HG03565 (cell line): ENCODE measurements around the gene PPP3CA.
"Not testable (repeated sequence)": the region's sequence is repeated elsewhere in the genome, so short reads cannot be mapped to it uniquely, and the experiment has no call there.

Source experiments
- ATAC-seq: cut with Tn5 transposase; IDR thresholded peaks from one replicate; pipeline ENCODE4 v1.9.1; 2021; ENCODE audit warnings: mild to moderate bottlenecking, moderate library complexity; ENCODE audit not compliant: unreplicated experiment

The PPP3CA gene

DNA sequence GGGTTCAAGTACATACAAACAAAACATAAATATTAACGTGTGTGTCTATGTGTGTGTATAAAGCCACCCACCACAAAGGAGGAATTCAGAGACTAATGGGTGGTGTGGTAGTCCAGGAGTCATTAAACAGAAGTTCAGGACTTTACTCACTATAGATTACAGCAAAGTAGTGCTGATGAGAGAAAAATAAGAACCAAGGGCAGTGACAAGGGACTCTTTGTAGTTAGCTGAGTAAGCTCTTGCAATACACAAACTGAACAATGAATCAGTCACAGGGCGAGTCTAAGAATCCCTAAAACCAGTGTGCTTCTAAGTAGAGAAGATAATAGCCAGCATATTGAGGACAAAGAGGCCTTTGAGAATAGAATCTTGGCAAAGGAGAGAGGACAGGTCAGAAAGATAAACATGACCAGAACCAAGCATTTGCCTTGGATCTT is 232.4 kb downstream of the PPP3CA start:
- ATAC-seq = no peak

DNA sequence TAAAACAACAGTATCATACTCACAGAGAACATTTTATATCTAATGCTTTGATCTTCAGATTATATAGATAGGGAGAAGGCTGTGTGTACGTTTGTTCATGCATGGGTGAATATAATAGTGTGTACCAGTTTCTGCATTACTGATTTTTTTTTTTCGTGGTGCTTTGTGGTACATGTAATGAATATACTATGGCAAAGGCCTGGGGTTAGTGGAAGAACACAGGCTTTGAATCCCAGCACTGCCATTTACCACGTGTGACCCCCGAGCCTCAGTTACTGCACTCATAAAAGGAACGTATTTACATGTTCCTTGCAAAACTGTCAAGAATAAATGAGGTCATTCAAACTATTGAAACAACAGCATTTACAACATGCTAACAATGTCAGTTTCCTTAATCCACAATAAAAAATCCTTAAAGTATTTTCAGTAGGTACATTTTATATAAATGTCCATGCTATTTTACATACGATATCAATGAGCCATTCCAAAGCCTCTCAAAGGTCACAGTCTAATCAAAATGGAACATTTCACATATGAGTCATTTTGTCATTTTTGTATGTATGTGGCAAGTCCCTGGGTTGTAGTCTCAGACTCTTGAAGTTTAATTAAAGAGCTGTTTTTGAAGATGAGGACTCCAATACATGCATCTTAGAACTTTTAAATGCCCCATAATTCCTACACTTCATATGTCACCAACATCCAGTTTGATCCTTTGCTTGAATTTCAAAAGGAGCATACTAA is 242.8 kb downstream of the PPP3CA start:
- no peak for ATAC-seq

DNA sequence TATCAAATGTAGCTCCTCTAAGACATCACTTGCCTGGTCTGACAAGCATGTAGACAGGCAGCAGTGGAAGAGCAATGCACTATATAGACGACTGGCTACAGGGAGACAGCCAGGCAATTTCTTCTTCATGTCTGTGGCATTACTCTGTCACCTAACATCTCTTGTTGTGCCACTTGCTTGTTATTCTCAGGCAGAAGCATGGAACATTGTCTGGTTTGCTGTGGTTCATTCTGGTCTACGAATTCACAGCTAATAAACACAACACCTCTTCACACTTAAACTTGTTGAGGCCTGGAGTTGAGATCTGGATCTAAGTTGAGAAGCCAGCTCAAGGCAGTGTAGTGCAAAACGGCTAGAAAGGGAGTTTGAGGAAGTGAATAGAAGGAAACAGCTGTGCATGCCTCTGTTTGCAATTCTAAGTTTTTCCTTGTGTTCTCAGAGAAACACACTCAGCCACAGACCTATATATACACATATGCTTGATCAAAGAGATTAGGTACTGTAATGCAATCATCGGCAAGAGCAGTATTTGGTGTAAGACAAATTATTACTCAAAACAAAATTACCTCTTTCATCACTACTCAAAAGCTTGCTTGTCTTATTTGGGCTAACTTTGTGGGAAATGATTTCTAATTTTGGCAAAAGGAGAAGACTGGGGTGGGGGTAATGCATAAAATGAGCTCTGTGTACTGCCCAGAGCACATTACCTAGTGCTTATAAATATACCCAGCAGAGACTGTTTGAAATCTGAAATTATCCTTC is 243.8 kb downstream of the PPP3CA start:
- ATAC-seq = peak; percentile 81

DNA sequence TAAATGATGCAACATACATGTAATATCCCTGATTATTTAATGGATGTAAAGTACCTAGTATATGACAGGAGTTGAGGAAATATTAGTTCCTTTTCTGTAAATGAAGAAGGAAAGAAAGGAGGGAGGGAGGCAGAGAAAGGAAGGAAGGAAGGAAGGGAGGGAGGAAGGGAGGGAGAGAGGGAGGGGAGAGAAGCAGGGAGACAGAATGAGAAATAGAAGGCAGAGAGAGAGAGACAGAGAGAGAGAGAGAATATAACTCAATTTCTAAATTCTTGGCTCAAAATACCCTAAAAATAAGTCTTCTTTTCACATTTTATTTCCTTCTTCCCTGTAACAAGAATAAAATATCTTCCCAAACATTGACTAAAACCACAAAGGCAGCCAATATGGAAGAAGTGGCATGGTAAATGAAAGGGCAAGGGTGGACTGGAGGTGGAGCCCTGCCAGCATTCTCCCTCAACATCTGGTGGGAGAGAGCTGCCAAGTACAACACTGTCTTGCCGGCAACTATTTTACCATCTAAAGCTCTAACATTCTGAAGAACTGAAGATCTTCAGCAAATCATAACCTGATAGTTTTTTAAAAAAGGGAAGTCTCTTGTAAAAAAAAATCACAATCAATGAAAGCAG is 245.1 kb downstream of the PPP3CA start:
- no peak for ATAC-seq

DNA sequence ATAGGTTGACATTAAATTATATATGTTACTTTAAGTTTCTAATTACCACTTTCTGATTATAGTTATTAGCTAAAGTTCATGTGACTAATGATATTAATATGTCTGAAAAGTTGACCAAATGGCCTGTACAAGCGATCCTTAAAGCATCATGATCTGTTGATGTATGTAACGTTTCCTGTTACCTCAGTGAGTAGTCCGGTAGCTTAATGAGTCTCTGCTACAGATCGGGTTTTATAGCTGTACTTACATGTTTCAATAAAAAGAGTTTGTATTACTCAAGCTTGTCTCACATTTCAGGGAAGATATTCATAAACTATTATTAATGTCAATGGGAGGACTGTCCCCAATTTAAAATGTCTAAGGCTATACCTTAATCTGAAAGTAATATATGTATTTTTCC is 246.3 kb downstream of the PPP3CA start:
- ATAC-seq = no peak

DNA sequence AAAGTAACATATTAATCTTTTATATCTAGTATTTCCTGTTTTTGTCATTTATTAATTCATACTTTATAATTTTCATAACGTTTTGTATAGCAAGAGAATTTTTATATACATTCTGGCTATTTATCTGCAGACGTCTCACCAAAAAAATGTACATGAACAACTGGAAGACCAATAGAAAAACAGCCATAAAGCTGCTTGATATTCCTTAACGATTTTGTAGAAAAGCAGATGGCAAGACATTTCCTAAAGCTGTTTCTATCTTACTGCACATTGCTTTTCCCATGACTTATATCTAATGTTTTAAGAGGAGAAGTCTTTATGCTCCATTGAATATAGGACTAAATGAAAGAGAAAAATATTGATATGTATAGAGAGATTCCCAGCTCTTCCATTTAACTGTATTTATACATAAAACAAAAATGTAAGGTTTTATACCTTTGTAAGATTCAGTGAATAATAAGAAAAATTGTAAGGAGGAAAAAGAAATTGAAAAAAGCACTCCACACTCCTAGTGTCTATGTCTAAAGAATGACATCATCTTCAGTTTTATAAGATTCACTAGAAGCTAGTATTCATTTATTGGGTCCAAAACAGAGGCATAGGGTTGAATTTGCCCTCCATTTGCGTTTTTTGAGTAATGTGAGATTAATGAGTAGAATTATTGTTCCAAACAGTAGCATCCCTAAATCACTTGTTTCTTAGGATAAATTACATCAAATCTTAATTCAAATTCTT is 248.5 kb downstream of the PPP3CA start:
- no peak for ATAC-seq

DNA sequence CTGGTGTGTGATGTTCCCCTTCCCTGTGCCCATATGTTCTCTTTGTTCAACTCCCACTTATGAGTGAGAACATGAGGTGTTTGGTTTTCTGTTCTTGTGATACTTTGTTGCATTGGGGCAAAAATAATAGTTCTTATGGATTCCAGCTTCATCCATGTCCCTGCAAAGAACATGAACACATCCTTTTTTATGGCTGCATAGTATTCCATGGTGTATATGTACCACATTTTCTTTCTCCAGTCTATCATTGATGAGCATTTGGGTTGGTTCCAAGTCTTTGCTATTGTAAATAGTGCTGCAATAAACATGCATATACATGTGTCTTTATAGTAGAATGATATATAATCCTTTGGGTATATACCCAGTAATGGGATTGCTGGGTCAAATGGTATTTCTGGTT is 254.7 kb downstream of the PPP3CA start:
- ATAC-seq = not testable (repeated sequence)

DNA sequence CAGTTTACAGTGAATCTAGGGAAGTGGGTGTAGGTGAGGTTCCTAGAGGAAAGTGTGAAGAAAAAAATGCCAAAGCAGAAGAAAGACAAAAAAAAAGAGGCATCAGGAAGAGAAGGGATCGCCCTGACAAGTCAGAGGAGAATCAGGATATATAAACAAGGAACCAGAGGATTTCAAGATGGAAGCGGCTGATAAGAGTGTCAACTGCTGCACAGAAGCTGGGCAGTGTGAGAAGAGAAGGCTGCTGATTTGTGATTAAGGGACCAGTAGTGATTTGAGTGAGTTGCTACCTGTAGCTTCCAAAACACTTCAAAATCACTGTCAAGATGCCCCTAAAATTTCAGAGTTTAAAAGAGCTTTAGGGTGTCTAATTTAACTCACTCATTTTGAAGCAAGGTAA is 258.2 kb downstream of the PPP3CA start:
- ATAC-seq = no peak

DNA sequence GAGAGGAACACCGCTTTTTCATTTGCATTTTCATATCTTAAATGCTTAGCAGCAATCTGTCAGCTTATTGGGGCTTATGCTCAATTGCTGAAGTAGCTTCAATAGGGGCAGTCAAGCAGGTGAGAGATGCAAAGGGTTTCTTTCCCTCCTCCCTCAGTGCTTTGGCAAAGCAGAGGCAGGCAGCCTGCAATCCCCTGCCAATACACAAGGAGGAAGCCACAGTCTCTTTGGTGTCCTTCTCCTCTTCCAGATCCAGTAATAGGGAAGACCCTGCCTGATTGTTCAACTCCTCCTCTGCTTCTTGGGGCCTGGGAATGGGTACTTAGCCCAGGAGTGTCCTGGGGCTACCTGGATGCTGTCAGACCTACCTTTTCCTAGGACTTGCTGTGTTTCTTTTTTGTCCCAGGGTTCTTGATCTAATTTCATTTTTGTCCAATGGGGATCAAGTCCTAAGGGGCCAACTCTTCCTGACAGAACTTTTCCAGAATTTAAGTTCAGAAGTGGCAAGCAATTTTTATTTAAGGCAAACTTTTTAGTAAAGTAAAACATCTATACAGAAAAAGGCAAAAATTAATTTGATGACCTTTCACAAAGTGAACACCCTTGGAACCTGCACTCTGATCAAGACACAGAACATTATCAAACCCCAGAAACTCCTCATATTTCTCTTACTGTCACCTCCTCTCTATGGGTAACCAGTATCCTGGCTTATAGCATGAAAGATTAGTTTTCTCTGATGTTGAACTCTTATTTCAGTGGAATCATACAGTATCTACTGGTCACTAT is 260.3 kb downstream of the PPP3CA start:
- no peak for ATAC-seq

DNA sequence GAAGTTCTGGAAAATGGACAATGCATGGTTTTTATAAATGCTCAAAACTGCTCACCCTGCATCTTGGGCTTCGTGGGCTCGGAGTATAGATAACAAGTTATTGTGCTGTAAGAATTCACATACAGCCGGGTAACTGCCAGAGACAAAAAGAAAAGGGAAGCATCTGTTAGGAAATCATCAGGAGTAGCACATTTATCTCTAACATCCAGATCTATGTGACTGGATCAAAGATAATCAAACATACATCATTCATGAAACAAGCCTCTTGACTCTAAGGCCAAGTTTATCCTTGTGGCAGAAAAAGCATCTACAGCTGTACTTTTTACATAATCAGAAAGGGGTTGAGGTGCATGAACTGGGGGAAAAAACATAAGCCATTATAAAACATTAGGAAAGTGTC is 264.2 kb downstream of the PPP3CA start:
- no peak for ATAC-seq

DNA sequence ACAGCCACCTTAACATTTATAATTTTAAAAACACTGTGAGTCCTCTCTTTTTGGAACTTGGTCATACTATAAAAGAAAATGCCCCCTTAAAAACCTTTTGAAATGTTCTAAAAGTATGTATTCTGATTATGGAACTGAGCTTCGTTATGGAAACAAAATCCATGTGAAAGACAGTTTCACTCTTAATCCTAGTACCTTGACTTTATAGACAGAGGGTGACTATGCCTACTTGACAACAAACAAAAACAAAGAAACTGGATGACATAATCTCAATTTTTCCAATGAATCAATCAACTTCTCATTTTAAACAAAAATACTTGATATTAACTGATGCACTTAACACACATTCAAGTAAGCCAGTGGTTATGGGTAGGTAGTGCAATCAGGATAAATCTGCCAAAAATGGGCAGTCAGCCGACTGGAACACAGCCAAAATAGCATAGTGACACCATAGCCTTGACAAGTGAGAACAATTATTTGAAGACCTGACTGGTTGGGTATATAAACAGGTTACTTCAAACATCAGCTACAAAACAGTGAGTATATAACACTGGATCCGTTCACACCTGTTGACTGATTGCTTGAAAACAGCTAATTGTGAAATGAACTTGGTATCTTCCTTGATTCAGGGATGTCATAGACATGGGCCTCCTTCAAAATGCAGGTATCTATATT is 265.5 kb downstream of the PPP3CA start:
- ATAC-seq = no peak

DNA sequence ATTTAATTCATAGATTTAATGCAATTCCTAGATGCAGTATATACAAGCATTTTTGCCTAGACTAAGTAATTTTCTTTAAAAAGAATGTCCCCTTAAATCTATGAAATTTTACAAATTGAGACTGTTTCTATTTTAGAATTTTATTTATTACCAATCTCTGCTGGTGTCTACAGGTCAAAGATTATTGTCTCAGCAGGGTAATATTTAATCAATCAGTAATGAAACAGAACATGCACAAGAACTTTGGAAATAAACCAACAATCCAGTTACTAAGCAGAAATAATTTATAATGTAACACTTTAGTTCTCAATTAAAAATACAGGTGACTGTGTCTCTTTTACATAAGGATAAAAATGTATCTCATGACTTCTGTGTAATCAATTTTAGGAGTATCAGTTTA is 266.2 kb downstream of the PPP3CA start:
- no peak for ATAC-seq

DNA sequence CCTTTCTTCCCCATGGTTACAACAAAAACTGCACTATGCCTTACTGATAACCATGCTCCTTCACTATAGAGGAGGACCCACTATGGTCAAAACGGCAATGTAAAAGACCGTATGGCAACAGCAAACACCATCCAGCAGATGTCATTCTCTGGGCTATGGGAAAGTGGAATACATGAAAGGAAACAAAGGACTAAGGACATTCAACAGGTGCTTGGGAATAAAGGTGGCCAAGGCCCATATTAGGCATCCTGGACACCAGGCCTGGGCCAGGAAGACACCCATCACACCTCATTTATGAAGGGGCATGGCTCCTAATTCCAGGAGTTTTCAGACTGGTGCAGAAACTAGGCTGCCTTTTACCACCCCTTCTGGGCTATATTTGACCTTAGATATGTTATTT is 268.4 kb downstream of the PPP3CA start:
- no peak for ATAC-seq

DNA sequence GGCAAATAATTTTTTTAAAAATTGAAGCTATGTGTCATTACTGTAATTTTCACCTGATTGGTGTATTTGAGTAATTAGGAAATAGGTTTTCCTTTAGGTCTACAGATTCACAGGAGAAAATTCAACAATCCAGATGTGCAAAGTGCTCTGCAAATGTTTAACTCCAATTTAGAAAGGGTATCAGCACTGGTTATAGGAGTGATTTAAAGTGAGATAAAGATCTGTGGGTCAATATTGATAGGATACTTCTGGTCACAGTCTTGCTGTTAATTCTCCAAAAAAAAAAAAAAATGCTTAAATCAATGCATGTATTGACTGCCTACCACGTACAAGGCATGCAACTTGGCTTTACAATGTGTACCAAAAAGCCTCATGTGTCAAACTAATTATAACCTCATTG is 271.3 kb downstream of the PPP3CA start:
- ATAC-seq = no peak

DNA sequence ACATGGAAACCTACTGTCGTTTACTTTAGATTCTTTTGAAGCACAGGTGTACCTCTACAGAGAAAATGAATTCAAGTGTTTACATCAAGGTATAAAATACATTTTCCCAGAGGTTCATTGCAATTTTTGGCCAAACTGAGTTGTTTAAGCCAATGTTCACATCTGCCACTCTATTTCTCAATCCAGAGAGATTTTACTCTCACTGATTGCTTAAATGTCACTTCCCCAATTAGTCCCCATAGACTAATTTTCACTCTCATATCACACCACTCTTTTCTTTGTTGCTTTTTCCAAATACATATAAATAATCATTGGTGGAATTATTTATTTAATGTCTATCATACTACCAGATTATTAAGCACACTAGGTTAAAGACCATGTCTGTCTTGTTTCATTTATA is 271.8 kb downstream of the PPP3CA start:
- ATAC-seq = no peak

DNA sequence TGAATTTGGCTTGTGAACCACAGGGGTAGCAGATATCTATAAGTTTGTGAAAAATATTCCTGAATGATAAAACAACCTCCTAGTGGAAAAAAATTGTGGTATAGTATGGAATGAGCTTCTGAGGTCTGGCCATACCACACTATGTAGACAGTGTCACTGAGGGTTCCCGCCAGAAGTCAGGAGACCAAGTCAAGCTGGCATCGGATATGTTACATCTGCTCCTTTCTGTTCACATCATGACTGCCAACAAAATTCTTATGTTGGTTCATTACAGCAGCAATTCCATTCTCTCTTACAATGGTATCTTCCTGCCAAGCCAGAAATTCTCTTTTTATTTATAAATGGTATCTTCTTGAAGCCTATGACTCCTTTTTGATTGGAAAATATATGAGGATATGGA is 273.0 kb downstream of the PPP3CA start:
- no peak for ATAC-seq

DNA sequence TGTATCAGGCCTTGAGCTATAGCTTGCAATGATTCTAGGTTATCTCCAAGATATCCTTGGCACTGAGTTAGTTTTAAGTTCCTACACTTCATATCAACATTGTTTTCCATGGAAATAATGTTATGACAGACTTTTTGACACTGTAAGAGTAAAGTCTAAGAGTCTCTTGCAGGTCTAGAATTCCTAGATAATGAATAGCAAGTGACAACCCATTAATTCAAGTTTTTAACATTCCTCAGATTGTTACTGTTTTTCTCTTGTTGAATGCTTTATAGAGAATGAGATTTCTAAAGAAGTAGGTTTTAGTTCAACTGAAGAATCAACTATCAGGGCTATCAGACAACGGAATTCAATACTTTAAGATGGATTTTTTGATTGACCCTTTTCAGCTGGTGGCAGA is 276.1 kb downstream of the PPP3CA start:
- no peak for ATAC-seq

DNA sequence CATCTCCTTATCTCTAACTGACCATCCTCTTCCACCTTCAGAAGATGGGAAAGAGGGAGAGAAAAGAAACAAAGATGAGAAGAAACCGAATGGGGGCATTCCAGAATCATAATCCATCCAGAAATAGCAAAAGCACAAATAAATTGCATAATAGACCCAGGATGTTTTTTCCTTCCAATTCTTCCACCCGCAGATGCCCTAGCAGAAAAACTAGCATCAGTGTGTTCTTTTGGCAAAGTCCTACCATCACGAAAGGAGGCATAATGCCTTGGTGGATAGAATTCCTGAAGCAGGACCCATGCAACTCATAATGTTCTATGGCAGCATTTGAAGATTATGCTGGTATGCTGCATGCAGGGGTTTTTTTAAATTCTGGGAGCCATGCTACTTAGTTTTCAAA is 279.2 kb downstream of the PPP3CA start:
- no peak for ATAC-seq

DNA sequence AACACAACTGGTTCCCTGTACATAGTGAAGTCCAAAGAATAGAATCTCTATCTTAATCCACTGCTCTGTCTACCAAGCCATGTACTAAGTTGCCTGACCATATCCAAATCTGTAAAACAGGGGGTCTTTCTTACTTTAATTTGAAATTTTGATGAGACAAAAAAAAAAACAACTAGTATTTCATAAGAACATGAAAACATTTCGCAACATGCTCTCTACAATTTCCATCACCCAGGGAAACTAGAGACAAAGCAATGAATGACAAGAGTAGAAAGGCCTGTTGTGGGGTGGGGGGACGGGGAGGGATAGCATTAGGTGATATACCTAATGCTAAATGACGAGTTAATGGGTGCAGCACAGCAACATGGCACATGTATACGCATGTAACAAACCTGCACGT is 279.9 kb downstream of the PPP3CA start:
- no peak for ATAC-seq

DNA sequence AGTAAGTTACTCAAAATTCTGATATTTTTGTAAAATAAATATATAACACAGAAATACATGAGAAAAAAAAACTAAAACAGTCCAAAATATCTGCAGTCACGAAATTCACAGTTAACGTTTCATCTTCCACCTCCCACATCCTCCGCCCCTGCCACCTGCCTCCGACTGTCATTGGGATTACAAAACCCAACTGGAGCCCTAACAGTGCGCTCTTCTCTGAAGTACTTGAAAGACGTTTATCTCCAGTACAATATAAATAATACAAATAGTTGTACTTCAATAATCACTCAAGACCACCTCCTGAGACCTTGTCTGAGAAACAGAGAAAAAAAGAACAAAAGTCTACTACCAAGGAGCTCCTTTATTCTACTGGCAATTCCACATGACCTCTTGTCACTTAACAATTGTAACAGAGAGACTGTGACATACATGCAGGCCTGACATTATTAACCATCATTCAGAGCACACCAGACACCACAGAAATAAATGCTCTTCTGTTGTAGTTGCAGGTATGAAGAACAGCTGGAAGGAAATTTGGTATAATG is 280.6 kb downstream of the PPP3CA start:
- no peak for ATAC-seq
